T47D (cell line): ENCODE data around the gene BBOF1.
A peak's percentile ranks its signal among the peaks of the same experiment; 100 is the strongest.
"Not testable (repeated sequence)": the region's sequence is repeated elsewhere in the genome, so short reads cannot be mapped to it uniquely, and the experiment has no call there.

Experiments
- DNase-seq, 2 experiments: peaks; one replicate each; pipeline versions ENCODE4 v3.0.0 to v3.0.0-alpha.2; 2011 to 2012; ENCODE audit warnings: low read depth in 1 of 2, low spot score in 1 of 2
- JUND ChIP-seq: IDR thresholded peaks from 2 replicates; pipeline ENCODE4 v1.6.1; 2012; ENCODE audit warnings: low read depth
- in situ Hi-C: cut with HindIII; loops from 2 replicates; pipeline ENCODE4 v1.10.0; 2016; ENCODE audit warnings: low sequenced_read_pairs, low pct_unique_long_range_greater_than_20kb

BBOF1 gene

GRCh38 chr14:74084277-74085046, 65.3 kb downstream of the BBOF1 start, which contains the start of the genes ALDH6A1 and LIN52:
ALDH6A1 (minus strand) TSS chr14:74084453; CDS start chr14:74084394, 59 bp downstream.
LIN52 (plus strand) TSS chr14:74084956; CDS start chr14:74084975, 19 bp downstream.
- TF ChIP-seq JUND: no peak
- in situ Hi-C loops: no loop called here
- DNase-seq: peak; percentile 100

DNA sequence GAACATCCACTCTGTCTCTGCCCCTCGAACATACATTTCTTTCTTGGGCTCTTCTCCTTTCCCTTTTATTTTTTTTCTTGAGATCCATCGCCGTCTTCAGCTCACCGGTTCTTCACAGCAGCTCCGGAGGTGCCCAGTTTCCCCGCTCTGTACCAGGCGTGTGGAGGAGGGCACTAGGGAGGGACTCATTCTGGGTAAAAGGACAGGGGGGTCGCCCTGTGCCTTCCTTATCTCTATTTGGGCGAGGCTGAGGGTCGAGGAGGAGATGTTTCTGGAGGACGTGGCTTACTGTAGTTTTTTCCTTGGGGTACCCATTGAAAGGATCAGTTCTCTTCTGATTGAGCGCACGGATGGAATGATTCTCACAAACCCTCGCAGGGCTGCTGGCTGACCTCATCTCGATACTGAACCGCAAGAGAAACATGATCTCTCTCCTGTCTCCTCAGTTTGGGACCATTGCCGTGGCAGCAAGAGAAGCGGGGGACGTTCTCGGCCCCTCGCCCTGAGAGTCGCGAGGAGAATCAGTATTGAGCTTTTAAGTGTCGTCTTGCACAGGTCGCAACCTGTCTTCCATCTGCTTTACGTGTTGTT, 66.0 kb downstream of the BBOF1 start:
- in situ Hi-C loops: no loop called here
- no peak for TF ChIP-seq JUND
- no peak for DNase-seq

- no peak for DNase-seq
- TF ChIP-seq JUND: no peak
- in situ Hi-C loops: no loop called here
Measured at GRCh38 chr14:74085828-74086227, 66.7 kb downstream of the BBOF1 start.

DNA sequence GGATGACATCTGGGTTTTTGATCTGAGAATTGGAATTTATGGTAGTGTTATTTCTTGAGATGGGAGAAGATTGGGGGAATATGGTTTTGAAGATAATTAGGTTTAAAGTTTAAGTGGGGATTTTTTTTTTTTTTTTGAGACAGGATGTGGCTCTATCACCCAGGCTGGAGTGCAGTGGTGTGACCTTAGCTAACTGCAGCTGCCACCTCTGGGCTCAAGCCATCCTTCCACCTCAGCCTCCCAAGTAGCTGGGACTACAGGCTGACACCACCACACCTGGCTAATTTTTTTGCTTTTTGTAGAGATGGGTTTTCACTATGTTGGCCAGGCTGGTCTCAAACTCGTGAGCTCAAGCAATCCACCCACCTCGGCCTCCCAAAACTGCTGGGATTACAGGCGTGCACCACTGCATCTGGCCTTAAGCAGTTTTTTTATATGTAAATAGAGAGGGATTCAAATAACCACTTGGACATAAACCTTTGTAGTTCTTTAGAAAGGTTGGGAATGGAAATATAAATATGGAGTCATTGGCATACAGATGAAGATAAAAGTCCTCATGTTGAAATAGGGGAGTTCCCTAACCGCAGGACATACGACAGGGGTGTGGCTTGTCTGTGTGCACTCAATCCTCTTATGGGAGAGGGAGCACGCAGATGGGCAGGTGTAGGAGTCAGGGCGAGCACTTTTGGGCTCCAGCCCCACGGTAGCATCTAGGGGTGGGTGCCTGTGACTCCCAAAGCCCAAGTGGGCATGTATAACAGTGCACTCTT, 70.3 kb downstream of the BBOF1 start:
- TF ChIP-seq JUND: no peak
- in situ Hi-C loops: no loop called here
- peak in 1 of 2 experiments; percentile 9 for DNase-seq

DNA sequence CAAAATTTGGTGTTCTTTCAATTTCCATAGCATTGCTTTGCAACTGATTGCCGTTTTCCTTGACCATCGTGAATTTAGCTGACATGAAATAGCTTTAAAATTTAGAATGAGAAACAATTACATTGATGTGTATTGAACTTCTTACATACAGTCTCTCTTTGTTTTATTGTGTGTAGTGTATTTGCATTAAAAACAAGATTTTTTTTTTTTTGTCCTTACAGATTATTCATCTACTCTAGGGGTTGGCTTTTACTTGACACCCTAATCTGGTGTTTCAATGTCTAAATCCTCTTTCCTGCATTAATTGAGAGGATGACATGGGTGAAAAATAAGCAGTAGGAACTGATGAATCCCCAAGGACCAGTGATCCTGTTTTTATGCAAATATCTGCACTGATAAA, 86.2 kb downstream of the BBOF1 start:
- no peak for TF ChIP-seq JUND
- no peak for DNase-seq
- in situ Hi-C loops: no loop called here

DNA sequence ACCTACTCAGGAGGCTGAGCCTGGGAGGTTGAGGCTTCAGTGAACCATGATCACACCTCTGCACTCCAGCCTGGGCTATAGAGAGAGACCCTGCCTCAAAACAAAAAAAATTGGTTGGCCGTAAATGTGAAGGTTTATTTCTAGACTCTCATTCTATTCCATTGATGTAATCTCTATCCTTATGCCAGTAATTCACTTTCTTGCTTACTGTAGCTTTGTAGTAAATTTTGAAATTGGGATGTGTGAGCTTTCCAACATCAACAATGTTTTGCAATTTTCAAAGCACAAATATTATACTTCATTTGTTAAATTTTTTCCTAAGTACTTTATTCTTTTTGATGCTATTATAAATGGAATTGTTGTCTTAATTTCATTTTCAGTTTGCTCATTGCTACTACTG, 90.2 kb downstream of the BBOF1 start:
- in situ Hi-C loops: no loop called here
- TF ChIP-seq JUND: no peak
- no peak for DNase-seq

DNA sequence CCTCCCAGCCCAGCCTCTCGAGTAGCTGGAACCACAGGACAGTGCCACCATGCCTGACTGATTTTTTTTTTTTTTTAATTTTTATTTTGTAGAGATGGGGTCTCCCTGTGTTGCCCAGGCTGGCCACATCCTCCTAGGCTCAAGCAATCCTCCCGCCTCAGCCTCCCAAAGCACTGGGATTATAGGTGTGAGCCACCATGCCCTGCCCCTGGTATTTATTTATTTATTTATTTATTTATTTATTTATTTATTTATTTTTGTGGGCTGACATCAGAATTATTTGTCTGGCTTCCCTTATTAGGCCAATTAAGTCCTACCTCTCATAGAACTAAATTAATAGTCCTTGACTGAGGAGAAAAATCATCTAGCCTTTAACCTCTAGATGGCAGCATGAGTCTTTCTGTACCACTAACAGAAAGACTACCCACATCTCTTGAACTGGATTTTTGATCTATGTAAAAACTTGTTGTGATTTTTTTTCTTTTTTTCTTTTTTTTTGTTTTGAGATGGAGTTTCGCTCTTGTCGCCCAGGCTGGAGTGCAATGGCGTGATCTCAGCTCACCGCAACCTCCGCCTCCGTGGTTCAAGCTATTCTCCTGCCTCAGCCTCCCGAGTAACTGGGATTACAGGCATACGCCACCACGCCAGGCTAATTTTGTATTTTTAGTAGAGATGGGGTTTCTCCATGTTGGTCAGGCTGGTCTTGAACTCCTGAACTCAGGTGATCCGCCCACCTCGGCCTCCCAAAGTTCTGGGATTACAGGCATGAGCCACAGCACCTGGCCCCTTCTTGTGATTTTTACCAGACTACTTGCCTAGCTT, 92.5 kb downstream of the BBOF1 start:
- in situ Hi-C loops: not testable (repeated sequence)
- peak; percentile 50 to 78 for DNase-seq
